ENCODE data around the gene TMEM154.

Gene TMEM154

DNA sequence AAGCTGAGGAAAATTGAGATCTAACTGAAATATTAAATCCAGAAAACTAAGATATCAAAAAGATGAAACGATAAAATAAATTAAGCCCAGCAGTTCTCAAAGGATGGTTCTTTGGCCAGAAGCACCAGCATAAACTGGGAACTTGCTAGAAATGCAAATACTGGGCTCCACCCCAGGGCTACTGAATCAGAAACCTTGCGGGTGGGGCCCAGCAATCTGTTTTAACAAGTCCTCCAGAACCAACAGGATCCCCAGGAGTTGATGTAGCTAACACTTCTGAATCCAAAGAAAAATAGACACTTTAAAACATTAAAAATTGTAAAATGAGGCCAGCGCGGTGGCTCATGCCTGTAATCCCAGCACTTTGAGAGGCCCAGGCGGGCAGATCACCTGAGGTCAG, 14.1 kb upstream of the TMEM154 start:
- DNase-seq: no peak

DNA sequence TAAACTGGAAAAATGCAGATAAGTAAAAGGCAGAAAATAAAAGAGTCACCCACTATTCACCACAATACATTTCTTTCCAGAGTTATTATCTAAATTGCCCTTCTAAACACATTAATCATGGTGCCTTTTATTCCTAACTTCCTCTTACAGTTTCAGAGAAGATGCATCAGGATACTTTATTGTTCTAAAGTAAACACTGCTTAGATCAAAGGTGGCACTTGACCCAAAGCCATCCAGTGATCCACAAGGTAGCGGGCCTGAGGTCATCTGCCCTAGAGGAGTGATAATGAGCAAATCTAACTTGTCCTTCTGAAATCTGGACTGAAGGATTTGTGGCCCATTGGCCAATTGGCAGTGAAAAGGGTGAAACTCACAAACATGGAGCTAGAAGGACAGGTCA, 12.0 kb upstream of the TMEM154 start:
- DNase-seq: no peak

DNA sequence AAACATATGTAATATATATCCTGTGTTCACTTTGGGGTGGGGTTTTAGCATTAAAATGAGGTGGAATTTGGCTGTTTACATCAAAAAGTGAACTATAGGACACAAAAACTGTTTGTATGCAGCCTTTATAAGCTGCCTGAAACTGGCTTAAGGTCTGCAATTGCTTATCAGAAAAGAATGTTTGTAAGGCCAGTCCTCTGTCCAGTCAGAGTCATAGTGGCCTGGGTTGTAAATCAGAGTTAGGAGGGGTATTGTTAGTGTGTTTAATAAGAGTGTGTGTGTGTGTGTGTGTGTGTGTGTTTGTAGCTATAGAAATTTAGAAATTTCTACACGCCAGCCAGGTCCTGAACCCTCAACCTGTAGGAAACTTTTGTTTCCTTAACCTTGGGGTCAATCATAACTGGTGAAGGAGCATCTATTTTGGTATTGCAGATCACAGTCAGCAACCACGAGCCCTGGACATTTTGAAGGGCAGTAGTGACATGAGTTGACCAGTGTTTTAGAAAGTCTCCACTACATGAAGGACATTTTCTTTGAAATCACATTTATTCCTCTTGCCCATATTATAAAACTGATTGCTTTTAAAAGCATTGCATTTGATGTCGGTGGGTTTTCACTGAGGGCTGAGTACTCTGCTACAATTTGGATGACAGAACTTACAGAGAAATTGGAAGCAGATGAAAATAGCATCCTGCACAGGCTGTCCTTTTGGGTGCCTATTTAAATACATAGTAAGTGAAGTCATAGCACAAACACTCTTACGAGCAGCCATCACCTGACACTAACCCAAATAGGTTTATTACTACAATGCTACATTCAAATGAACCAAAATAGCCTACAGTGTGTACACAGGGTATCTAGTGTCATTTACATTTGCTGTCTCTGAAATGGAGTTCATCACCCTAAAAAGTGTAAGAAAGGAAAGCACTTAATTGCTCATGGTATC, 11.2 kb upstream of the TMEM154 start:
- no peak for DNase-seq

DNA sequence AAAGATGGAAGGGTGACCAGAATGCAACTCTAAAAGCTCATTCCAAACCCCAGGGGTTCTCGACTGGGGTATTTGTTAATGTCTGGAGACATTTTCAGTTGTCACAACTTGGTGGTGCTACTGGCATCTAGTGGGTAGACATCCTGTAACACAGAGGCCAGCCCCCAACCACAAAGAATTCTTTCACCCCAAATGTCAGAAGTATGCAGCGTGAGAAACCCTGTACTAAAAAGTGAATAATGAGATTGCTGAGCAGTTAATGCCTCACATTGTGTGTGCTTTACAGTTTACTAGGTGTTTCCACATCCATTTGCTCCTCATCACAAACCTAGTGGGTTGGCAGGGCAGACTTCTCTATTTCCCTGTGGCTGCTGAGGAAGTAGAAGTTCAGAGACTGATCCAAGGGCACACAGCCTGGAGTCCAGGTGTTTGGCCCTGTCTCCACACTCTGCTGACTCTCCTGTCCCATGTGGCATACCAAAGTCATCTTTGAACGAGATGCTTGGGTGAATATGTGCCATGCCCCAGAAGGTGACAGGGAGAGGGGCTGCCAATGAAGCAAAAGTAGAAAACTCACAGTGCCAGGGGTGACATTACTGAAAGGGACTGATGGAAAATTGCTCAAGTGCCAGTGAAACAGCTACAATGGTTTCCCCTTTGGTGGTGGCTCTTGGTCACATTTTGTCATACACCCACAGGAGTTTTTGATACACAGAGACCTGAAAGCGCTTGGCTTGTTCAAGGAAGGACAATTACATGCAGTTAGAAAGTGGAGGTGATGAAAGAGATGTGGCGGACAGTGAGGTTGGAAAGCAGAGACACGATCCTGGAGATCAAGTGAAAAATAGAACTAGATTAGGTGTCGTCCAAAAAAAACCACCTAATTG, 10.1 kb upstream of the TMEM154 start:
- DNase-seq: no peak

DNA sequence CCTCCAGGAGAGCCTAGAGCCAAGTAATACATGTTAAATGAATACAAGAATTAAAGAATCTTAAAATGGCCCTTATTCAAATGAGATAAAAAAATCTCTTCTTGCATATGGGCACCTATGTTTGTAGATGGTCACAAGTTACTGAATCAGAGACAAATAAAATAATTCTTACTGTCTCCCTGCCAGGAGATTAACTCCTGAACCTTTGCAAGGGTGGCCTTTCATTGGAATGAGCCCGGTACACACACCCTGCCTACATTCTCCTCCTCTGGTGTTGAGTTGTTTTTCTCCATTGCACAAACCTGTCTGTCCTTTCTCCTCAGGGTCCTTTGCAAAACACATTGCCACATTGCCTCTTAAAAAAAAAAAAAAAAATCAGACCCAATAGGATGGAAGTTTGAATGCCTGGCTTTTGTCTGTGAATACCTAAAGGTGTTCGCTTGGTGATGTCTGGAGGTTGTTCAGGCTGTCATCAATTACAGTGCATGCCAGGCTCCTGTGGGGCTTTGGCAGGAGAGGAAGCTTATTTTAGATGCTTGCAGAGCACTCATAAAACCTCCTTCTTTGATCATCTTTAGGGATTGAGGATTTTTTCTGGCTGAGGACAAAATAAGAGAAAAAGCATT, 8.3 kb upstream of the TMEM154 start:
- no peak for DNase-seq

DNA sequence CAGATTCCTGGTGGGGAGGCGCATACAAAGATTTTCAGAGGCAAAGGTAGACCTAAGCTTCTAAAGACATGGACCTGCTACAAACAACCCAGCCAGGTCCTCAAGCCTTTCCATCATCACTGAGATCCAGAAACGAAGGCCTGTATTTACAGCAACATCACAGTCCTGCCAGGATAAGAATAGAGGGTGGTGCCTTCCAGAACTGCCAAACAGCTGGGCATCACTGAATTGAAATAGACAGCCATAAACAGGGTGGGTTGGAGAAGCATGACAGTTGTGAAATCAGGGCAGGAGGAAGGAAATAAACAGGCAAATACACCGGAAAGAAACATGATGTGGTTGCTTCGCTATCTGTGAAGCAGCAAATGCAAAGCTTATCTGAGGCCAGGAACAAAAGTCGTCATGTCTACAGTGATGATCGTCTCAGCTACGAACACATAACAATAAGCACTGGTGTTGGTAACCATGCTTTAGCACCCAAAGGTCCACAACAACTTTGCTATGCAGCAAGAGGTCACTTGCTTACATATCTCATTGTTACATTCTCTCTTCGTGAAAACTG, 6.7 kb upstream of the TMEM154 start:
- DNase-seq: no peak

DNA sequence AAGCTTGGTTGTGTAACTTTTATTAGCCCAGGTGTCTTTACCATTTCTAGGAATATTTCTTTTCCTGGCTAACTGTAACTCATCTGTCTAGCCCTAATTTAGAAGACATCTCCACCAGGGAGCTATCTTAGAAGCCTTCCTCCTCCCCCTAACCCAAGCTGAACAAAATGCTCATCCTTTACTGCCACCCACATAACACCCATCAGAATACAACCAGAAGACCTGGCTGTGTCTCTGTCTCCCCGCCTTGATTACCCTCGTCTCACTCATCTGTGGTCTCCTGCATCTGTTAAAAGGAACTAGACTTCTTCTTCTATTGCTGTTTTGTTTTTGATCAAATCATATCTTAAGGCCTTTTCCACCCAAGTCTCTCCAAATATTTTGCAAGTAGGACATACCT, 4.8 kb upstream of the TMEM154 start:
- no peak for DNase-seq

DNA sequence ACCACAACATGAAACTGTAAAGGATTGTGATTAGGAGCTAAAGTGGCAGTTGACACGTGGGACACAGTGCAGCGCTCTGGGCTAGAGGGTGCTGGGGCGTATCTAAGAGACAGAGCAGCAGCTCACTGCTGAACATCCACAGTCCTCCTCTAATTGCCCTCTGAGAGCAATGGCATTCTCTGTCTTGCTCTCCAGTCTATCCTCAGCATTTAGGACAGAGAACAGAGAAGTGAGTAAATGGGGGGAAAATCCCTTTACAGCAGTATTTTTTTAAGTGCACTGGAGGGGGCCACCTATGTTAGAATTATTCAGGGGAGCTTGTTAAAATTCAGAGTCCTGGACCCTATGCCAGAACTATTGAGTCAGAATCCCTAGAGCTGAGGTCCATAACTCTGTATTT, 4.2 kb upstream of the TMEM154 start:
- no peak for DNase-seq

DNA sequence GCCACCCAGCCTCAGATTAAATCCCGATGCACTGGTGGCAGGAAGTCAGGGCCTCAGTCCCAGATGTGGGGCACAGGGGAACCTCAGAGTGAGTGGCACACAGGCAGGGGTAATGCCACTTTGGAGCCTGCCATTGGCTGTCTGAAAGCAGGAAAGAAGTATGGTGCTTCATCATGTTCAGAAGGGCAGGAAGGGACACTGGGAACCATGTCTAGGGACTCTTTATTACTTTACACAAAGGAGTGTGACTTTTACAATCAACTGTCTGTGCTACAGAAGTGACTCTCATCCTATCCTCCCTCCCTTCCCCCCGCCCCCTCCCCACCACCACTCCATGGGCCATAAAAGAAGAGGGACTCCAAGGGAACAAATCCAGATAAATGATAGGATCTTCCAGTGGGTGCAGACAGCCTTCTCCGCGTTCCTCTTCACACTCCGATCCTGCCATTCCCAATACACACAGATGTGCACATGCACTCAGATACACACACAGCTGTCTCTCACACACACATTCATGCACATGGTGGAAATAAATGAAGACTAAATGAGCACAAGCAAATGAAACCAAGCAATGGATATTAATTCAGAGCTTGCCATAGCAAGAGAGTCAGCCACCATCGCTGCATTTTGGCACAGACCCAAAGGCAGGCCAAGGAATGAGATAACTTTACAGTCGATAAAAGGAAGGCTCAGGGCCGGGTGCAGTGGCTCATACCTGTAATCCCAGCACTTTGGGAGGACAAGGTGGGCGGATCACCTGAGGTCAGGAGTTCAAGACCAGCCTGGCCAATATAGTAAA, 2.5 kb upstream of the TMEM154 start:
- DNase-seq: no peak

DNA sequence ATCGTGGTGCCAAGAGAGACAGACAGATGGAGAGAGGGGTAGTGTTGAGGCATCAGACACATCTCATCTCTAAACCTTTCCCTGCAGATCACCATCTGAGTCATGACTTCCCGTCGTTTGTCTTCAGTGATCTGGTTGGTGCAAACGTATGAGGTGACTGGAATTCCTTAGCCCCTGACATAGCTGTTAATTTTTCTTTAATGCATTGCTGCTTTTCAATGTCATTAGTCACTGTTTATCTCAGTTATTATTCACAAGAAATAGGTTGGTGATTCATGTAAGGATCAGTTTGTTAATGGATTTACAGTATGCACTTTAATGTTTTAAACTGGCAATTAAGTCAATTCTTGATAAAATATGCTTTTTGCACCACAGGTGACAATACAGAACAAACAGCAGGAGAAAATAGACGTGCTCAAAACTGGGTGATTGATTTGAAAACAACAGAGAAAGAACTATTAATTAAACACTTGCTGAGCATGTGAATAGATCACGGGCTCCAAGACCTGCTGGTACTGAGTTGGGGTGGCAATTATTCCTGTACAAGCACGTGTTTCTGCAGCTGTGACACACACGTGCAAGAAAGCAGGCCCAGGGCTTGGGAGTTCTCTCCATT, 1.3 kb upstream of the TMEM154 start:
- no peak for DNase-seq

DNA sequence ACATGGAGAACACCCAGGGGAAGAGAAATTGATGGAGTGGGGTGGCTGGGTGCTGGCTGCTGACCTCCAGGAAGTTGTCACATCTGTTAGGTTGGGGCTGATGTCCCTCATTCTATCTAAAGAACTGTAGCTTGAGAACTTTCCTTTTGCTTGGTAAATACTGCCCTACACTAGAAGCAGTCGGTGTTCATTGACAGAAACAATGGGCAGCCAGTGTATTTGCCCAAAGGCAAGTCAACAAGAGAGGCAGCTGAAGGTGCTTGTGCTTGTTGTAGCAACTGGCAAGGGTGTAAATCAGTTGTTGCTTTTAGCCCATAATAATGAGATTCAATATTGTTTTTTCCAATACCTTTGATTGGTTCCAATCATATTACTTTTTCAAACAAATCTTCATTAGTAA, 956 bp downstream of the TMEM154 start:
- DNase-seq: no peak

DNA sequence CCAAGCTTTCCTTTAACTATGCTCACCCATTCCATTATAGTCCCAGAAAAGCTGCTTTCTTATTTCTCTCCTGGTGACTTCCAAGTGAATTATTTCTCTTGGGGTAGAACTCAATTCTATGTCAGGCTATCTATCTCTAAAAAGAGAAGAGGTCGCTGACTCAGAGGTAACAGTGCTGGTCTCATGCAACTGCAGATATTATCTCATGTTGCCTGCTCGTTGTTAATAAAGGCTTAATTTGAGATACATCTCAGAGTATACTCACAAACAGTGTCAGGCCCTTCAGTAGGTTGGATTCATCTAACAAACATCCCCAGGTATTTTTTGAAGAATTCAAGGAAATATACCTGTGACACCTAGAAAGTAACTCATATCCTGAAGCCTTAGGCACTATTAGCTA, 2.7 kb downstream of the TMEM154 start:
- no peak for DNase-seq

DNA sequence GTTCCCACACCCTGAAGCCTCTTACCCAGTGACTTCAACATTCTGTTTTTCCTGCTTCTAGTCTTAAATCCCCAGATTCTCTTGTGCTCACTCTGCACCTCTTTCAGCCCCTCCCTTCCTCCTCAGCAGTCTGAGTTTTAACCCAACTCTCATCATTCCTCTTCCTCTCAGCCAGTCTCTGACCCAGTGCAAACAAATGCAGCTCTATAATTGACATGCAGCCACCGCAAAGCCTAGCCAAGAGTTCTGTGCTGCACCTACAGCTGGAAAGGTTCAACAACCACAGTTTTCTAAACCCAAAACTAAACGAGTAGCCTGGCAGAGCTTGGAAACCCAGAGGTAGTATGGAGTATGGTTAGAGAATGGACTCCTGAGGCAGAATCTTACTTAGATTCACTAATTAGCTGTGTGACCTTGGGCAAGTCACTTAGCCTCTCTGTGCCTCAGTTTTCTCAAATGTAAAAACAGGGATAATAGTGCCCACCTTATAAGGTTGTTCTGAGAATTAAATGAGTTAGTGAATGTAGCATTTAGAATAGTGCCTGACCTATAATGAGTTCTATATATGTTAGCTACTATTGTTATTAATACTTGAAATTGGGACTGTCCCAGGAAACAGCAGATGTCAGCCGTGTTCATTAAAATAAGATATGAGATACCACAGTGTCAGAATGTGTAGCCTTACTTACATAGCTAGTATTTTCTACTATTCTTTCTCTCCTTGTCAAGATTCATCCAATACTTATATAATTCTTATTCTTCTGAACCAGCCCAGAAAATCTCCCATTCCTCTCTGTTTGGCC, 3.5 kb downstream of the TMEM154 start:
- no peak for DNase-seq

DNA sequence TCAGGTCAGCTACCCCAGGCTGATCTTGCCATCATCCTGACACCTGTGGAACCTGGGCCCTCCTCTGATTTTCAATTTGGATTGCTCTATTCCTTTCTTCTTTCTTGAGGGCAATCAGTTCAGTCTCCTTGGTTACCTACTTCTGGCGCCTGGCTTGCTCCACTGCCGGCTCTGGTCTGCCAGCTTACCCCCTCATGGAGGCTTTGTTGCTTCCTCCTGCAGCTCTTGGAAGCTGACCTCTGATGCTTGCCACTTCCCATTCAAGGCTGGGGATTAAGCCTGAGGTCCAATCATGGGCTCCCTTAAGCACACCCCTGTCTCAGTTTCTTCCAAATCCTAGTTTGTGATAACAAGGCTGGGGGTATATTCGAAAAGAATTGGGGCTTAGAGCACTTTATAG, 5.4 kb downstream of the TMEM154 start:
- DNase-seq: no peak

DNA sequence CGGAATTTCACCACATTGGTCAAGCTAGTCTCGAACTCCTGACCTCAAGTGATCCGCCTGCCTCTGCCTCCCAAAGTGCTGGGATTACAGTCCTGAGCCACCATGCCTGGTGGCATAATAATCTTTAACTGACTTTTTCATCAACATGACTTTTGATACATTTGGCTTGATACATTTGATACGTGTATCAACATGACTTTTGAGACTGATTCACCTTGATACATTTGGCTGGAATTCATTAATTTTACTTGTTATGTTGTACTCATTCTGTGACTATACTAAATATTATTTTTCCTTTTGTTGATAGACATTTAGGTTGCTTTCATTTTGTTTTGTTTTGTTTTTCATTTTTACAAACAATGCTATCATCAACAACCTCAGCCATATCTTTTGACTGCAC, 6.3 kb downstream of the TMEM154 start:
- no peak for DNase-seq

DNA sequence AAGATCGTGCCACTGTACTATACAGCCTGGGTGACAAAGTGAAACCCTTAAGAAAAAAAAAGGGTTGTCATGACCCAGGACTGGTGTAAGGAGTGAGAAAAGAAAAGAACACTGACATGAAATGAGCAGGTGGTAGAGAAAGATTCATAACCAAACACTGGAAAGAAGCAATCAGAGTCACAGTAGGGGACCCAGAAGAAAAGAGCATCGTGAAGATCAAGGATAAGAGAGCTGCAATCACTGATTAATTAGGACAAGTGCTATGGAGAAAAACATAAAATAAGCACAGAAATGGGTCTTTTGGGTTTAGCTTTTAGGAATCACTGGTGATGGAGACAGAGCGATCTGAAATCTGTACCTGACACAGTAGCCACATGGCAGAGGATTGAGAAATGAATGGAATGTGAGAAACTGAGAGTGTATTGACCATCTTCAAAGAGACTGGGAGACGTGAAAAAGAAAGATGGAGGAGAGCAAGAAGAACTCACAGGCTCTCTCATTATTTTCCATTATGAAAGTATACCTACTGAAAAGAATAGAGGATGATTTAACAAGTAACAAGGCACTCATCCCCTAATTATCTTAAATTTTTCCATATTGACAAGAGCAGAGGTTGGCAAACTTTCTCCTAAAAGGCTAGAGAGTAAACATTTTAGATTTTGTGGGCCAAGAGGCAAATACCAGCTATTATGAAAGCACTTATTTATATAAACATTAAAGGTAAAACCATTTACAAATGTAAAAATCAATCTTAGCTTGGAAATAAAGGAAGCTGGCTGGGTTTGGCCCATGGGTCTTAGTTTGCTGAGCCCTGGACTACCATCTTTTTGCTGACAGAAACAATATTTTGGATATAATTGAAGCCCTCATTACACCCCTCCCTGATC, 7.3 kb downstream of the TMEM154 start:
- DNase-seq: no peak

DNA sequence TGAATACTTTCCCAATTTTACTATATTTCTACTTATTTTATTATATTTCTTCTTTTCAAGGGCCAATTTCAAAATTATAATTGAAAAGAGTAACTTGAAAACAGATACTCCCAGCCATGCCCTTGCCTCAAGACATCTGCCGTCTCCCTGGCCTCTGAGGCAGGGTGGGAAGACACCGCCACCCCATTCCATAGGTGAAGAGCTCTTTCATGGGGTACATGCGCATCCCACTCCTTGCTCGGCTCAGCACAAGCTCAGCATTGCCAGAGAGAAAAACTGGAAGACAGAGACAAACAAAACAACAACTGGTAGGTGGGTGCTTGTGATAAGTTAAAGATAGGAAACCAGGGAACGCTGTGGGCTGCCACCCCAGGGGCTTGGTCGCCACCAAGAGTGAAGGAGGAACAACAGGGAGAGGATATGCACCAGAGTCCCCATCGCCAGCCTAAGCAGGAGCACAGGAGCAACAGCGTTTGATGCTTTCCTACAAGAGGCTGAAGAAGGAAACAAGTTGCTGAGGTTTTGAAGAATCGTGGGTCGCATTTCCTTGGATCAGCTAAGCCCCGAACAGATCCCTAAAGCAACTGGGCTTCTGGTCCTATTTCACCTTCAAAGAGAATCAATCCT, 11.3 kb downstream of the TMEM154 start:
- no peak for DNase-seq

DNA sequence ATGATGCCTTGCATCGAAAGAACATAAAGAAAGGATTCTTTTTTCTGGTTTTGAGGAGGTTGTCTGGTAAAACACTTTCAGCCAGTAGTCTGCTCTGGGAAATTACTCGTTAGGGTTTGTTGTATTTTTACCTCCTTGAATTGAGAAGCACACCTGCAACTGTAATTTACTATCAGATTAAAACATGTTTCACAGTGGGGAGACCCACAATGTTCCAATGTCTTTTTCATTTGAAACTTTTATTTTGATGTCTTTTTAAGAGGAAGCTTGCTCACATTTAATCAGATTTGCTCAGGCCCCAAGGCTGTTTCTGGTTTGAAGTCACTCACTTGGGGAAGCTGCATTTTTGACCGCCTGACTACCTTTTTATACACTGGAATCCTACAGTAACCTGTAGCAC, 12.0 kb downstream of the TMEM154 start:
- DNase-seq: no peak

DNA sequence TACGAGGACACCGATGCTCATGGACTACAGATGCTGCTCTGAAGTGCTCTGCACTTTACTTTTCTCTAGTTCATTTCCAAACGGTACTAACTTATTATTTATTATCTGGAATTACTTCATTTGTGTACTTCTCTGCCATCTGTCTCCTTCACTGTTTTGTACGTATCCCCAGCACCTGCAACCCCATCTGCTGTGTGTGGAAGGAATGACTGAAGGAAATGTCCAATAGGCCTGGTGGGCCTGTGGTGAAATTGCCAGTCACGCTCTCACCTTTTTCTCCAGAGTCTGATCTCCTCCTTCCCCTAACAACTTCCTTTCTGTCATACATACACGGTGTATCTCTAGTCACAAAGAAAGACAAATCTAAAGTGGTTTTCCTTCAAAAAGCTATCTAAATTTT, 12.9 kb downstream of the TMEM154 start:
- DNase-seq: no peak
